CD4-positive, alpha-beta T cell (primary cell): ENCODE results near the gene CEP295NL. TPM values are rescaled to one million over a fixed set of nuclear protein-coding genes. Genes with fewer than 3 reads are reported as not detected.

Experiments
- ATAC-seq: fragments of 200-7000 bp; cut with Tn5 transposase; one replicate; pipeline ENCODE4 v1.10.0; 2022; ENCODE audit warnings: mild to moderate bottlenecking; ENCODE audit not compliant: poor library complexity
- CTCF ChIA-PET: fragments of 350-600 bp; sonication (Branson Sonifier 250); formaldehyde crosslinking; loops from one replicate; lab custom pipeline; 2021; ENCODE audit warnings: antibody characterized with exemption, inconsistent platforms; lab: Charles Lee
- POLR2A ChIA-PET: fragments of 350-600 bp; sonication (Branson Sonifier 250); formaldehyde crosslinking; loops from one replicate; lab custom pipeline; 2021; ENCODE audit warnings: antibody characterized with exemption, inconsistent platforms; lab: Charles Lee
- DNase-seq, 14 experiments: peaks; one replicate each; pipeline ENCODE4 v3.0.0-alpha.2; 2013 to 2020; ENCODE audit warnings: mixed read lengths in 2 of 14
- H3K27ac ChIP-seq, 2 donors: one replicate each; pipeline versions ENCODE4 v1.5.1 to v1.7.0; 2013; ENCODE audit warnings: low read length in 2 of 2, low read depth in 1 of 2, mild to moderate bottlenecking in 1 of 2
- H3K27me3 ChIP-seq, 2 experiments: 1 replicate in 1 of 2; 2 replicates in 1 of 2; pipeline versions ENCODE4 v1.6.1 to v1.7.0; 2013; ENCODE audit warnings: low read length in 2 of 2, control low read depth in 1 of 2, mild to moderate bottlenecking in 1 of 2, moderate library complexity in 1 of 2; ENCODE audit not compliant: insufficient read depth in 2 of 2, control insufficient read depth in 1 of 2
- H3K36me3 ChIP-seq: one replicate; pipeline ENCODE4 v1.6.1; 2013; ENCODE audit warnings: low read length, control low read depth; ENCODE audit not compliant: insufficient read depth
- H3K4me1 ChIP-seq: one replicate; pipeline ENCODE4 v1.6.1; 2013; ENCODE audit warnings: low read length, control low read depth; ENCODE audit not compliant: insufficient read depth
- H3K4me3 ChIP-seq: one replicate; pipeline ENCODE4 v1.5.1; 2013; ENCODE audit warnings: mild to moderate bottlenecking, low read length, moderate library complexity
- H3K9me3 ChIP-seq, 2 experiments: 1 replicate in 1 of 2; 2 replicates in 1 of 2; pipeline versions ENCODE4 v1.6.1 to v1.7.0; 2013; ENCODE audit warnings: low read length in 2 of 2, mild to moderate bottlenecking in 2 of 2, control low read depth in 1 of 2, moderate library complexity in 1 of 2; ENCODE audit not compliant: control insufficient read depth in 1 of 2, insufficient read depth in 1 of 2
- H3K27ac Mint-ChIP-seq: one replicate; pipeline ENCODE4 v1.8.0; 2020; ENCODE audit warnings: mixed read lengths
- H3K27me3 Mint-ChIP-seq: one replicate; pipeline ENCODE4 v1.8.0; 2021; ENCODE audit warnings: mixed read lengths
- H3K36me3 Mint-ChIP-seq: one replicate; pipeline ENCODE4 v1.8.0; 2021; ENCODE audit warnings: low read depth, mixed read lengths
- H3K4me1 Mint-ChIP-seq: one replicate; pipeline ENCODE4 v1.8.0; 2021; ENCODE audit warnings: low read depth, mixed read lengths
- H3K4me3 Mint-ChIP-seq: one replicate; pipeline ENCODE4 v1.8.0; 2020; ENCODE audit warnings: mild to moderate bottlenecking, mixed read lengths
- H3K9me3 Mint-ChIP-seq: one replicate; pipeline ENCODE4 v1.8.0; 2020; ENCODE audit warnings: mixed read lengths
- intact Hi-C, 2 experiments: fragments of 100-400 bp; cut with DNase I in 1 of 2; cut with micrococcal nuclease in 1 of 2; formaldehyde crosslinking; loops; one replicate each; pipeline versions ENCODE4 v1.15.1 to v1.9.0; 2023 to 2025; cut with DNase I, micrococcal nuclease
- total RNA-seq, 174 experiments: library from RNA in 2 of 174; stranded (reverse) in 2 of 174; gene quantifications; one replicate each; pipeline ENCODE4 v1.2.3 and lab custom pipeline; 2021 to 2026
- TF ChIP-seq, protein P1 (sequence below): fragments of 200-600 bp; IDR thresholded peaks from one replicate; pipeline ENCODE4 v1.8.0; 2022; ENCODE audit warnings: antibody characterized with exemption, mild to moderate bottlenecking

CEP295NL gene
- total RNA-seq, 2 experiments from 2014 or later = 2.6 to 2.7 TPM

DNA sequence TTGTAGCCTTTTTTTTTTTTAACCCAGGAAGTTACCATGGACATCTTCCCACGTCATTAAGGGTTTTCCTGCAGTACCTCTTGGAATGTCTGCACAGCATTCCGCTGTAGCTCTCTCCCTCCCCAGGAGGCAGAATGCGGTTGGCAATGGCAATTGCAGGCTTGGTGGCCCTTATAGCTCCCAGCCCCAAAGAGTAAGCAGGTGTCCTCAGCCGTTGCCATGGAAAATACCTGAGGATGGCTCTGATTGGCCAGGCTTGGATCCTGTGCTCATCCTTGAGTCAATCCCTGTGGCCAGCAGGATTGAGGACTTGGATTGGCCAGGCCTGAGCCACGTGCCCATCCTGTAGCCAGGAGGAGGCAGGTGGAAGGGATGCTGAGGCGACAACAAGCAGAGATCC lies 37.7 kb upstream of the CEP295NL start:
- no peak for ATAC-seq
- H3K27me3 ChIP-seq = no peaks in the 10 kb centered on the region
- no peaks in the 10 kb centered on the region for H3K9me3 Mint-ChIP-seq
- no peak overlapping the region for H3K4me3 Mint-ChIP-seq
- H3K9me3 ChIP-seq = no peaks in the 10 kb centered on the region
- intact Hi-C loops = no loop called here
- no peaks in the 10 kb centered on the region for H3K36me3 ChIP-seq
- DNase-seq = no peak
- H3K36me3 Mint-ChIP-seq = no peaks in the 10 kb centered on the region
- TF ChIP-seq, protein P1, sequence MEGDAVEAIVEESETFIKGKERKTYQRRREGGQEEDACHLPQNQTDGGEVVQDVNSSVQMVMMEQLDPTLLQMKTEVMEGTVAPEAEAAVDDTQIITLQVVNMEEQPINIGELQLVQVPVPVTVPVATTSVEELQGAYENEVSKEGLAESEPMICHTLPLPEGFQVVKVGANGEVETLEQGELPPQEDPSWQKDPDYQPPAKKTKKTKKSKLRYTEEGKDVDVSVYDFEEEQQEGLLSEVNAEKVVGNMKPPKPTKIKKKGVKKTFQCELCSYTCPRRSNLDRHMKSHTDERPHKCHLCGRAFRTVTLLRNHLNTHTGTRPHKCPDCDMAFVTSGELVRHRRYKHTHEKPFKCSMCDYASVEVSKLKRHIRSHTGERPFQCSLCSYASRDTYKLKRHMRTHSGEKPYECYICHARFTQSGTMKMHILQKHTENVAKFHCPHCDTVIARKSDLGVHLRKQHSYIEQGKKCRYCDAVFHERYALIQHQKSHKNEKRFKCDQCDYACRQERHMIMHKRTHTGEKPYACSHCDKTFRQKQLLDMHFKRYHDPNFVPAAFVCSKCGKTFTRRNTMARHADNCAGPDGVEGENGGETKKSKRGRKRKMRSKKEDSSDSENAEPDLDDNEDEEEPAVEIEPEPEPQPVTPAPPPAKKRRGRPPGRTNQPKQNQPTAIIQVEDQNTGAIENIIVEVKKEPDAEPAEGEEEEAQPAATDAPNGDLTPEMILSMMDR = no peak
- POLR2A ChIA-PET = no interaction called here
- H3K4me1 ChIP-seq = no peaks in the 10 kb centered on the region
- CTCF ChIA-PET = interaction anchor here (1.2 kb wide), 1 partner anchor 9 kb away, joined by 4 read pairs; no protein-coding TSS in a partner anchor
- no peak overlapping the region for H3K27ac Mint-ChIP-seq
- no peaks in the 10 kb centered on the region for H3K4me1 Mint-ChIP-seq
- no peak overlapping the region for H3K27ac ChIP-seq
- no peak overlapping the region for H3K4me3 ChIP-seq
- peaks cover 8% of the 10 kb centered on the region for H3K27me3 Mint-ChIP-seq

DNA sequence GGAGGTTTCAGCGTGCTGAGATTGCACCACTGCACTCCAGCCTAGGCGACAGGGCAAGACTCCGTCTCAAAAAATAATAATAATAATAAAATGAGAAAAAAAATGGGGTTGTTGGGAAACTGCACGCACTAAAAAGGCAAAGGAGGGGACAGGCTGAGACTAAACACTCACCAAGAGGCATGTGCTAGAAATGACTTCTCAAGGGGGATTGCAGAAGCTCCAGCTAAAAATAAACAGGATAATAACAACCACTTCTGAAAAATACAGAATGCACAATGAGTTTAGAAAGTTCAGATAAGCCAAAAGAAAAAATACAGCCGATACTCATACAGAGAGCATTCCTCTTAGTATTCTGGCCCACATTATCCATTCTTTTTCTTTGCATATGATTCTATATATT lies 37.3 kb upstream of the CEP295NL start:
- CTCF ChIA-PET = interaction anchor here (1.2 kb wide), 1 partner anchor 10 kb away, joined by 4 read pairs; no protein-coding TSS in a partner anchor
- Mint-ChIP-seq H3K27me3 (peaks cover 8% of the 10 kb centered on the region), H3K4me3 (no peak overlapping the region), H3K36me3 (no peaks in the 10 kb centered on the region), H3K4me1 (no peaks in the 10 kb centered on the region), H3K9me3 (no peaks in the 10 kb centered on the region), H3K27ac (no peak overlapping the region)
- H3K4me3 ChIP-seq = no peak overlapping the region
- no peak overlapping the region for H3K27ac ChIP-seq
- POLR2A ChIA-PET = no interaction called here
- TF ChIP-seq, protein P1 = no peak
- no peaks in the 10 kb centered on the region for H3K4me1 ChIP-seq
- no peak for DNase-seq
- H3K27me3 ChIP-seq = no peaks in the 10 kb centered on the region
- H3K9me3 ChIP-seq = no peaks in the 10 kb centered on the region
- H3K36me3 ChIP-seq = no peaks in the 10 kb centered on the region
- ATAC-seq = no peak
- intact Hi-C loops = no loop called here

DNA sequence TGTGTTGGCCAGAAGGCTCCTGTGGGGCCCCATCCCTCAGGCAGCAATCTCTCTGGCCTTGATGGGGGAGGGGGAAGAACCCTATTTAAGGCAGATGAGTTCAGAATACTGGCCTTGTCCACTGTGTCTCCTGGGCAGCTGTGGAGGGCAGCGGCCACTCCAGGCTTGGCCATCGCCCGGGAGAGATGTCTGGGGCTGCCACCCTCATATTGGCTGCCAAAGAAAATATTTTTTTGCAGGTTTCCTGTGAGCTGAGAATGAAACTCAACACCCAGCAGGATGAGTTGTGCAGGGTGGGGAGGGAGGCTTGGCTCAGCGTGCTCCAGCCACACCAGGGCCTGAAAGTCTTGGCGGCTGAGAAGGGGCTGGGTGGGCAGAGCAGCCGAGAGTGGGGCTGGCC lies 36.6 kb upstream of the CEP295NL start:
- Mint-ChIP-seq H3K4me1 (no peaks in the 10 kb centered on the region), H3K27me3 (peaks cover 8% of the 10 kb centered on the region), H3K27ac (no peak overlapping the region), H3K9me3 (no peaks in the 10 kb centered on the region), H3K36me3 (no peaks in the 10 kb centered on the region), H3K4me3 (no peak overlapping the region)
- H3K9me3 ChIP-seq = no peaks in the 10 kb centered on the region
- no peaks in the 10 kb centered on the region for H3K4me1 ChIP-seq
- H3K36me3 ChIP-seq = no peaks in the 10 kb centered on the region
- intact Hi-C loops = no loop called here
- TF ChIP-seq, protein P1 = no peak
- ATAC-seq = no peak
- no peaks in the 10 kb centered on the region for H3K27me3 ChIP-seq
- POLR2A ChIA-PET = no interaction called here
- H3K27ac ChIP-seq = no peak overlapping the region
- CTCF ChIA-PET = interaction anchor here (1.2 kb wide), 1 partner anchor 10 kb away, joined by 4 read pairs; no protein-coding TSS in a partner anchor
- no peak overlapping the region for H3K4me3 ChIP-seq
- DNase-seq = no peak
